B cell (primary cell): ENCODE measurements around the gene LZTR1.

ENCODE experiments used
- EZH2 ChIP-seq: IDR thresholded peaks from 2 replicates; pipeline ENCODE4 v1.6.1; 2012; ENCODE audit warnings: borderline replicate concordance, low read depth, mild to moderate bottlenecking, moderate library complexity, low read length; ENCODE audit not compliant: insufficient read depth, poor library complexity, severe bottlenecking
- TF ChIP-seq, protein P1 (sequence below): fragments of 200-600 bp; IDR thresholded peaks from one replicate; pipeline ENCODE4 v1.8.0; 2022; ENCODE audit warnings: antibody characterized with exemption, mild to moderate bottlenecking

DNA sequence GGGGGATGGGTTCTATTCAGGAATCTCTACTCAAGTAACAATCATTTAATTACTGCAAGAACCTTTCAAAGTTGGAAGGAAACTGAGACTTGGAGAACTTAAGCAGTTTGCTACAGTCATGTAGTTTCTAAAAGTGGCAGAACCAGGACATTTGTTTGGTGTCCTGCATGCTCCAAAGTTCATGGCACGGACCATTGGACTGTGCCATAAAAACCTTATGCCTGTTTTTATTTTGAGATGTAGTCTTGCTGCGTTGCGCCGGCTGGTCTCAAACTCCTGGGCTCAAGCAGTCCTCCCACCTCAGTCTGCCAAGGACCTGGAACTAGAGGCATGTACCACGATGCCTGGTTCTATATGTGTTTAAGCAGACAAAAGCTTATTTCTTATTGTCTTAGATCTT lies 33.6 kb upstream of the LZTR1 start:
- TF ChIP-seq, protein P1, sequence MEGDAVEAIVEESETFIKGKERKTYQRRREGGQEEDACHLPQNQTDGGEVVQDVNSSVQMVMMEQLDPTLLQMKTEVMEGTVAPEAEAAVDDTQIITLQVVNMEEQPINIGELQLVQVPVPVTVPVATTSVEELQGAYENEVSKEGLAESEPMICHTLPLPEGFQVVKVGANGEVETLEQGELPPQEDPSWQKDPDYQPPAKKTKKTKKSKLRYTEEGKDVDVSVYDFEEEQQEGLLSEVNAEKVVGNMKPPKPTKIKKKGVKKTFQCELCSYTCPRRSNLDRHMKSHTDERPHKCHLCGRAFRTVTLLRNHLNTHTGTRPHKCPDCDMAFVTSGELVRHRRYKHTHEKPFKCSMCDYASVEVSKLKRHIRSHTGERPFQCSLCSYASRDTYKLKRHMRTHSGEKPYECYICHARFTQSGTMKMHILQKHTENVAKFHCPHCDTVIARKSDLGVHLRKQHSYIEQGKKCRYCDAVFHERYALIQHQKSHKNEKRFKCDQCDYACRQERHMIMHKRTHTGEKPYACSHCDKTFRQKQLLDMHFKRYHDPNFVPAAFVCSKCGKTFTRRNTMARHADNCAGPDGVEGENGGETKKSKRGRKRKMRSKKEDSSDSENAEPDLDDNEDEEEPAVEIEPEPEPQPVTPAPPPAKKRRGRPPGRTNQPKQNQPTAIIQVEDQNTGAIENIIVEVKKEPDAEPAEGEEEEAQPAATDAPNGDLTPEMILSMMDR, result no peak
- no peak for TF ChIP-seq EZH2
